CD4-positive, alpha-beta T cell (primary cell): ENCODE data around the gene FBXO47. TPM values are rescaled to one million over a fixed set of nuclear protein-coding genes. Genes with fewer than 3 reads are reported as not detected.

Source experiments
- ATAC-seq: fragments of 200-7000 bp; cut with Tn5 transposase; one replicate; pipeline ENCODE4 v1.10.0; 2022; ENCODE audit warnings: mild to moderate bottlenecking; ENCODE audit not compliant: poor library complexity
- CTCF ChIA-PET: fragments of 350-600 bp; sonication (Branson Sonifier 250); formaldehyde crosslinking; loops from one replicate; lab custom pipeline; 2021; ENCODE audit warnings: antibody characterized with exemption, inconsistent platforms; lab: Charles Lee
- POLR2A ChIA-PET: fragments of 350-600 bp; sonication (Branson Sonifier 250); formaldehyde crosslinking; loops from one replicate; lab custom pipeline; 2021; ENCODE audit warnings: antibody characterized with exemption, inconsistent platforms; lab: Charles Lee
- DNase-seq, 14 experiments: peaks; one replicate each; pipeline ENCODE4 v3.0.0-alpha.2; 2013 to 2020; ENCODE audit warnings: mixed read lengths in 2 of 14
- H3K27ac ChIP-seq, 2 donors: one replicate each; pipeline versions ENCODE4 v1.5.1 to v1.7.0; 2013; ENCODE audit warnings: low read length in 2 of 2, low read depth in 1 of 2, mild to moderate bottlenecking in 1 of 2
- H3K27me3 ChIP-seq, 2 experiments: 1 replicate in 1 of 2; 2 replicates in 1 of 2; pipeline versions ENCODE4 v1.6.1 to v1.7.0; 2013; ENCODE audit warnings: low read length in 2 of 2, control low read depth in 1 of 2, mild to moderate bottlenecking in 1 of 2, moderate library complexity in 1 of 2; ENCODE audit not compliant: insufficient read depth in 2 of 2, control insufficient read depth in 1 of 2
- H3K36me3 ChIP-seq: one replicate; pipeline ENCODE4 v1.6.1; 2013; ENCODE audit warnings: low read length, control low read depth; ENCODE audit not compliant: insufficient read depth
- H3K4me1 ChIP-seq: one replicate; pipeline ENCODE4 v1.6.1; 2013; ENCODE audit warnings: low read length, control low read depth; ENCODE audit not compliant: insufficient read depth
- H3K4me3 ChIP-seq: one replicate; pipeline ENCODE4 v1.5.1; 2013; ENCODE audit warnings: mild to moderate bottlenecking, low read length, moderate library complexity
- H3K9me3 ChIP-seq, 2 experiments: 1 replicate in 1 of 2; 2 replicates in 1 of 2; pipeline versions ENCODE4 v1.6.1 to v1.7.0; 2013; ENCODE audit warnings: low read length in 2 of 2, mild to moderate bottlenecking in 2 of 2, control low read depth in 1 of 2, moderate library complexity in 1 of 2; ENCODE audit not compliant: control insufficient read depth in 1 of 2, insufficient read depth in 1 of 2
- H3K27ac Mint-ChIP-seq: one replicate; pipeline ENCODE4 v1.8.0; 2020; ENCODE audit warnings: mixed read lengths
- H3K27me3 Mint-ChIP-seq: one replicate; pipeline ENCODE4 v1.8.0; 2021; ENCODE audit warnings: mixed read lengths
- H3K36me3 Mint-ChIP-seq: one replicate; pipeline ENCODE4 v1.8.0; 2021; ENCODE audit warnings: low read depth, mixed read lengths
- H3K4me1 Mint-ChIP-seq: one replicate; pipeline ENCODE4 v1.8.0; 2021; ENCODE audit warnings: low read depth, mixed read lengths
- H3K4me3 Mint-ChIP-seq: one replicate; pipeline ENCODE4 v1.8.0; 2020; ENCODE audit warnings: mild to moderate bottlenecking, mixed read lengths
- H3K9me3 Mint-ChIP-seq: one replicate; pipeline ENCODE4 v1.8.0; 2020; ENCODE audit warnings: mixed read lengths
- CTCF ChIP-seq: fragments of 200-600 bp; IDR thresholded peaks from one replicate; pipeline ENCODE4 v1.8.0; 2022; ENCODE audit warnings: antibody characterized with exemption, mild to moderate bottlenecking
- intact Hi-C, 2 experiments: fragments of 100-400 bp; cut with DNase I in 1 of 2; cut with micrococcal nuclease in 1 of 2; formaldehyde crosslinking; loops; one replicate each; pipeline versions ENCODE4 v1.15.1 to v1.9.0; 2023 to 2025; cut with DNase I, micrococcal nuclease
- total RNA-seq, 174 experiments: library from RNA in 2 of 174; stranded (reverse) in 2 of 174; gene quantifications; one replicate each; pipeline ENCODE4 v1.2.3 and lab custom pipeline; 2021 to 2026

The FBXO47 gene
- total RNA-seq, 2 experiments from 2014 or later: not detected

- ATAC-seq: no peak
- Histone ChIP-seq H3K4me1 (peaks cover 21% of the 10 kb centered on the region), H3K27ac (no peak overlapping the region), H3K9me3 (peaks cover 16 to 24% of the 10 kb centered on the region in 2 experiments), H3K36me3 (no peaks in the 10 kb centered on the region), H3K4me3 (no peak overlapping the region), H3K27me3 (no peaks in the 10 kb centered on the region)
- TF ChIP-seq CTCF: no peak
- CTCF ChIA-PET: interaction anchor here (1.1 to 1.3 kb wide), 2 partner anchors 9 to 165 kb away, joined by 3 to 4 read pairs; no protein-coding TSS in a partner anchor
- no peak overlapping the region for H3K4me3 Mint-ChIP-seq
- intact Hi-C loops: no loop called here
- H3K27me3 Mint-ChIP-seq: no peaks in the 10 kb centered on the region
- H3K4me1 Mint-ChIP-seq: peaks cover 33% of the 10 kb centered on the region
- H3K27ac Mint-ChIP-seq: no peak overlapping the region
- H3K36me3 Mint-ChIP-seq: no peaks in the 10 kb centered on the region
- POLR2A ChIA-PET: no interaction called here
- no peak for DNase-seq
- peaks cover 4% of the 10 kb centered on the region for H3K9me3 Mint-ChIP-seq
Measured at GRCh38 chr17:39000021-39000601, 32.9 kb upstream of the FBXO47 start.

- Mint-ChIP-seq H3K27me3 (no peaks in the 10 kb centered on the region), H3K27ac (no peak overlapping the region), H3K4me3 (no peak overlapping the region), H3K36me3 (no peaks in the 10 kb centered on the region), H3K4me1 (peaks cover 3% of the 10 kb centered on the region), H3K9me3 (peaks cover 4% of the 10 kb centered on the region)
- H3K27ac ChIP-seq: no peak overlapping the region
- H3K4me3 ChIP-seq: no peak overlapping the region
- intact Hi-C loops: no loop called here
- CTCF ChIA-PET: no interaction called here
- peaks cover 16 to 24% of the 10 kb centered on the region in 2 experiments for H3K9me3 ChIP-seq
- H3K36me3 ChIP-seq: no peaks in the 10 kb centered on the region
- H3K4me1 ChIP-seq: peaks cover 2% of the 10 kb centered on the region
- DNase-seq (no peak), ATAC-seq (no peak)
- H3K27me3 ChIP-seq: no peaks in the 10 kb centered on the region
- TF ChIP-seq CTCF: no peak
- POLR2A ChIA-PET: no interaction called here
Measured at GRCh38 chr17:38996660-38997337, 29.6 kb upstream of the FBXO47 start.

GRCh38 chr17:38994026-38994425 is 26.8 kb upstream of the FBXO47 start:
- Mint-ChIP-seq H3K4me1 (no peaks in the 10 kb centered on the region), H3K9me3 (peaks cover 4% of the 10 kb centered on the region), H3K27me3 (no peaks in the 10 kb centered on the region), H3K36me3 (no peaks in the 10 kb centered on the region), H3K4me3 (no peak overlapping the region), H3K27ac (no peak overlapping the region)
- Histone ChIP-seq H3K36me3 (no peaks in the 10 kb centered on the region), H3K4me3 (no peak overlapping the region), H3K27ac (no peak overlapping the region), H3K9me3 (peaks cover 16 to 24% of the 10 kb centered on the region in 2 experiments), H3K27me3 (no peaks in the 10 kb centered on the region), H3K4me1 (no peaks in the 10 kb centered on the region)
- CTCF ChIA-PET: interaction anchor here (0.8 kb wide), 1 partner anchor 10 kb away, joined by 3 read pairs; no protein-coding TSS in a partner anchor
- TF ChIP-seq CTCF: no peak
- ATAC-seq (no peak), DNase-seq (no peak)
- intact Hi-C loops: no loop called here
- POLR2A ChIA-PET: no interaction called here
